ENCODE results near the gene ADGRL1.
"Not testable (repeated sequence)": the region's sequence is repeated elsewhere in the genome, so short reads cannot be mapped to it uniquely, and the experiment has no call there.

GRCh38 chr19:14201481-14201880 lies 4.5 kb downstream of the ADGRL1 start:
- TF ChIP-seq CTCF, EP300 (IDR thresholded peaks at IDR 0.05): not testable (repeated sequence)

Measured in esophagus muscularis mucosa (tissue), 3 donors.